Erythroblast (primary cell): Measurements from ENCODE around the gene ACBD3.
"Not testable (repeated sequence)": the region's sequence is repeated elsewhere in the genome, so short reads cannot be mapped to it uniquely, and the experiment has no call there.

ENCODE experiments used
- DNase-seq, 2 experiments: peaks; one replicate each; lab custom pipeline; 2025; lab: John Stamatoyannopoulos, UW
- GATA1 ChIP-seq: IDR thresholded peaks from 2 replicates; pipeline ENCODE4 v1.6.1; 2011; ENCODE audit warnings: low read depth, mild to moderate bottlenecking, control low read depth, low read length, moderate library complexity
- POLR2A ChIP-seq: IDR thresholded peaks from 2 replicates; pipeline ENCODE4 v1.6.1; 2011; ENCODE audit warnings: mild to moderate bottlenecking, low read length

The ACBD3 gene

GRCh38 chr1:226210571-226211176, 24.1 kb upstream of the ACBD3 start:
- DNase-seq: no peak
- TF ChIP-seq GATA1 (no peak), POLR2A (no peak)

GRCh38 chr1:226209307-226210059, 22.9 kb upstream of the ACBD3 start:
- DNase-seq: no peak
- no peak for TF ChIP-seq GATA1
- no peak for TF ChIP-seq POLR2A

- DNase-seq: no peak
- TF ChIP-seq GATA1: no peak
- TF ChIP-seq POLR2A: no peak
Measured at GRCh38 chr1:226207048-226207447, 20.5 kb upstream of the ACBD3 start.

- no peak for TF ChIP-seq GATA1
- TF ChIP-seq POLR2A: no peak
- DNase-seq: no peak
Measured at GRCh38 chr1:226204198-226204597, 17.7 kb upstream of the ACBD3 start.

- no peak for TF ChIP-seq GATA1
- no peak for TF ChIP-seq POLR2A
- DNase-seq: no peak
Measured at GRCh38 chr1:226203655-226204054, 17.1 kb upstream of the ACBD3 start.

GRCh38 chr1:226203240-226203639, 16.7 kb upstream of the ACBD3 start:
- DNase-seq: no peak
- TF ChIP-seq POLR2A (no peak), GATA1 (no peak)

- not testable (repeated sequence) for DNase-seq
Measured at GRCh38 chr1:226202666-226203065, 16.1 kb upstream of the ACBD3 start.

GRCh38 chr1:226202246-226202645, 15.7 kb upstream of the ACBD3 start:
- TF ChIP-seq GATA1 (no peak), POLR2A (no peak)
- no peak for DNase-seq

- peak; percentile 22 for DNase-seq
- no peak for TF ChIP-seq GATA1
- TF ChIP-seq POLR2A: no peak
Measured at GRCh38 chr1:226201029-226201593, 14.6 kb upstream of the ACBD3 start.

GRCh38 chr1:226199971-226200370, 13.4 kb upstream of the ACBD3 start:
- DNase-seq: no peak
- TF ChIP-seq POLR2A (no peak), GATA1 (no peak)

GRCh38 chr1:226195144-226195543, 8.6 kb upstream of the ACBD3 start:
- TF ChIP-seq POLR2A (no peak), GATA1 (no peak)
- no peak for DNase-seq

- DNase-seq: no peak
- TF ChIP-seq GATA1 (no peak), POLR2A (no peak)
Measured at GRCh38 chr1:226187380-226187779, 839 bp upstream of the ACBD3 start.

GRCh38 chr1:226187019-226187322, 430 bp upstream of the ACBD3 start:
- TF ChIP-seq POLR2A: no peak
- TF ChIP-seq GATA1: no peak
- no peak for DNase-seq

- TF ChIP-seq GATA1 (no peak), POLR2A (no peak)
- peak; percentile 12 to 30 for DNase-seq
Measured at GRCh38 chr1:226185141-226186036, 1.2 kb downstream of the ACBD3 start.
